Neural progenitor cell (in vitro differentiated cells): Measurements from ENCODE around the gene TP63. TPM values are rescaled to one million over a fixed set of nuclear protein-coding genes. Genes with fewer than 3 reads are reported as not detected.

Experiments used
- DNase-seq: peaks from one replicate; pipeline ENCODE4 v3.0.0-alpha.2; 2016; ENCODE audit warnings: low spot score
- H2AFZ ChIP-seq: fragments of 200-600 bp; sonication (generic); replicated peaks from 2 replicates; pipeline ENCODE4 v1.6.1; 2016; ENCODE audit warnings: antibody characterized with exemption
- H3F3A ChIP-seq: fragments of 200-600 bp; sonication (generic); 2 replicates; pipeline ENCODE4 v1.6.1; 2016; ENCODE audit warnings: antibody characterized with exemption, low read depth
- H3K27ac ChIP-seq: fragments of 200-600 bp; sonication (generic); 2 replicates; pipeline ENCODE4 v1.5.1; 2016; ENCODE audit warnings: mild to moderate bottlenecking
- H3K27me3 ChIP-seq: fragments of 200-600 bp; sonication (generic); 2 replicates; pipeline ENCODE4 v1.6.1; 2016; ENCODE audit warnings: mild to moderate bottlenecking, moderate library complexity
- H3K36me3 ChIP-seq: fragments of 200-600 bp; sonication (generic); 2 replicates; pipeline ENCODE4 v1.5.1; 2016
- H3K4me1 ChIP-seq: fragments of 200-600 bp; sonication (generic); 2 replicates; pipeline ENCODE4 v1.6.1; 2016; ENCODE audit warnings: mixed run types
- H3K4me2 ChIP-seq: fragments of 200-600 bp; sonication (generic); 2 replicates; pipeline ENCODE4 v1.6.1; 2016
- H3K4me3 ChIP-seq: fragments of 200-600 bp; sonication (generic); 2 replicates; pipeline ENCODE4 v1.5.1; 2016
- H3K79me2 ChIP-seq: fragments of 200-600 bp; sonication (generic); 2 replicates; pipeline ENCODE4 v1.6.1; 2016; ENCODE audit warnings: low read depth
- H3K9ac ChIP-seq: fragments of 200-600 bp; sonication (generic); 2 replicates; pipeline ENCODE4 v1.6.1; 2016
- H3K9me3 ChIP-seq: fragments of 200-600 bp; sonication (generic); 2 replicates; pipeline ENCODE4 v1.5.1; 2016; ENCODE audit warnings: low read depth
- H4K20me1 ChIP-seq: fragments of 200-600 bp; sonication (generic); 2 replicates; pipeline ENCODE4 v1.6.1; 2016; ENCODE audit warnings: low read depth
- H3K27ac Mint-ChIP-seq: 3 replicates; pipeline ENCODE4 v1.8.0; 2021; ENCODE audit warnings: mixed read lengths
- H3K27me3 Mint-ChIP-seq: 2 replicates; pipeline ENCODE4 v1.8.0; 2022; ENCODE audit warnings: low read depth, mild to moderate bottlenecking, inconsistent platforms, moderate library complexity, mixed read lengths; ENCODE audit not compliant: insufficient read depth
- H3K36me3 Mint-ChIP-seq: 3 replicates; pipeline ENCODE4 v1.8.0; 2021; ENCODE audit warnings: mixed read lengths
- H3K4me1 Mint-ChIP-seq: 3 replicates; pipeline ENCODE4 v1.8.0; 2021; ENCODE audit warnings: mixed read lengths
- H3K4me3 Mint-ChIP-seq: 3 replicates; pipeline ENCODE4 v1.8.0; 2021; ENCODE audit warnings: mild to moderate bottlenecking, moderate library complexity, mixed read lengths
- H3K9me3 Mint-ChIP-seq: 3 replicates; pipeline ENCODE4 v1.8.0; 2020; ENCODE audit warnings: mixed read lengths
- EZH2 ChIP-seq: fragments of 200-600 bp; sonication (generic); IDR thresholded peaks from 2 replicates; pipeline ENCODE4 v1.6.1; 2017; ENCODE audit warnings: antibody characterized with exemption, mild to moderate bottlenecking, moderate library complexity
- EZH2phosphoT487 ChIP-seq: fragments of 200-600 bp; sonication (generic); IDR thresholded peaks from 2 replicates; pipeline ENCODE4 v1.6.1; 2017; ENCODE audit warnings: antibody characterized with exemption
- total RNA-seq: library from RNA; depleted of rRNA; stranded (reverse); fragments of >200 nt; gene quantifications from 2 replicates; pipeline ENCODE4 v1.2.3, GENCODE V29; 2015; ENCODE audit warnings: low replicate concordance
- TF ChIP-seq, protein P1 (sequence below): fragments of 200-600 bp; sonication (generic); IDR thresholded peaks from 2 replicates; pipeline ENCODE4 v1.5.1; 2017; ENCODE audit warnings: antibody characterized with exemption, mild to moderate bottlenecking

Gene TP63
- total RNA-seq, 1 donor from 2014 or later = 0.62 TPM

DNA sequence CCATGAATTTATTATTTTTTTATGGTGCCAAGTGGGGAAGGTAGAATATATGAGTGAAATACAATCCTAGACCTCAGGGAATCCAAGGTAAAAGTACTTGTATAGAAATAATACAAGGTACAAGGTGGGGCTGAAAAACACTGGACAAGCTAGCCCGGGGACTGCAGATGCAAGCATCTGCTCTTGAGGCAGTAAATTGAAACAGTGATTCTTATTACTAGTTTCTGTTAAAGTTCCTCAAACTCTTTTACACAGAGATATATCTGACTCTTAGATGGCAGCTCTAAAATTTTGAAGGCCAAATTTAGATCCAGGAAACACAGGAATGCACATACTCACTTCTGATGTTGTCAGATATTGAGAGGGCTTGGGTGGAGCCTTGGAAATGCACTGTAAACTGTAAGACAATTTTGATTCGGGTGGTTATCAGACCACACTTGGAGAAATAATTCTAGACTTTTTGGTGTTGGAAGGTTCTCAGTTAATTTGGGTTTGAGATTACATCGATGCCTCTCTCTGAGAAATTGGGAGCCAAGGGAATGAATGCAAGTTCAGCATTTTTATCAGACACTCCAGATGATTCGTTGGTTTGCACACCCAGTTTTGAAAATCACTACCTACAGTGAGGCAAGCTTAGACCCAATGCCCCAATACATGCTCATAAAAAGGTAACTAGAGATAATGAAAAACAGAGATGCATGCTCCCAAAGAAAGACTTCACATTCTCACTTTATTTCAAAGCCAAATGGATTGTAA lies 7.3 kb downstream of the TP63 start:
- H3F3A ChIP-seq = peaks cover 10% of the 10 kb centered on the region
- no peak for DNase-seq
- no peaks in the 10 kb centered on the region for H3K36me3 ChIP-seq
- no peaks in the 10 kb centered on the region for H4K20me1 ChIP-seq
- no peak overlapping the region for H2AFZ ChIP-seq
- H3K4me2 ChIP-seq = no peak overlapping the region
- peaks cover 16% of the 10 kb centered on the region for H3K4me1 ChIP-seq
- no peaks in the 10 kb centered on the region for H3K9me3 ChIP-seq
- Mint-ChIP-seq H3K27ac (no peak overlapping the region), H3K36me3 (no peaks in the 10 kb centered on the region), H3K9me3 (no peaks in the 10 kb centered on the region), H3K27me3 (peaks cover 2% of the 10 kb centered on the region), H3K4me3 (no peak overlapping the region), H3K4me1 (no peaks in the 10 kb centered on the region)
- H3K79me2 ChIP-seq = no peaks in the 10 kb centered on the region
- TF ChIP-seq, protein P1, sequence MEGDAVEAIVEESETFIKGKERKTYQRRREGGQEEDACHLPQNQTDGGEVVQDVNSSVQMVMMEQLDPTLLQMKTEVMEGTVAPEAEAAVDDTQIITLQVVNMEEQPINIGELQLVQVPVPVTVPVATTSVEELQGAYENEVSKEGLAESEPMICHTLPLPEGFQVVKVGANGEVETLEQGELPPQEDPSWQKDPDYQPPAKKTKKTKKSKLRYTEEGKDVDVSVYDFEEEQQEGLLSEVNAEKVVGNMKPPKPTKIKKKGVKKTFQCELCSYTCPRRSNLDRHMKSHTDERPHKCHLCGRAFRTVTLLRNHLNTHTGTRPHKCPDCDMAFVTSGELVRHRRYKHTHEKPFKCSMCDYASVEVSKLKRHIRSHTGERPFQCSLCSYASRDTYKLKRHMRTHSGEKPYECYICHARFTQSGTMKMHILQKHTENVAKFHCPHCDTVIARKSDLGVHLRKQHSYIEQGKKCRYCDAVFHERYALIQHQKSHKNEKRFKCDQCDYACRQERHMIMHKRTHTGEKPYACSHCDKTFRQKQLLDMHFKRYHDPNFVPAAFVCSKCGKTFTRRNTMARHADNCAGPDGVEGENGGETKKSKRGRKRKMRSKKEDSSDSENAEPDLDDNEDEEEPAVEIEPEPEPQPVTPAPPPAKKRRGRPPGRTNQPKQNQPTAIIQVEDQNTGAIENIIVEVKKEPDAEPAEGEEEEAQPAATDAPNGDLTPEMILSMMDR = no peak
- no peak for TF ChIP-seq EZH2
- no peak for TF ChIP-seq EZH2phosphoT487
- no peak overlapping the region for H3K27ac ChIP-seq
- H3K27me3 ChIP-seq = no peaks in the 10 kb centered on the region
- no peak overlapping the region for H3K9ac ChIP-seq
- H3K4me3 ChIP-seq = no peak overlapping the region

DNA sequence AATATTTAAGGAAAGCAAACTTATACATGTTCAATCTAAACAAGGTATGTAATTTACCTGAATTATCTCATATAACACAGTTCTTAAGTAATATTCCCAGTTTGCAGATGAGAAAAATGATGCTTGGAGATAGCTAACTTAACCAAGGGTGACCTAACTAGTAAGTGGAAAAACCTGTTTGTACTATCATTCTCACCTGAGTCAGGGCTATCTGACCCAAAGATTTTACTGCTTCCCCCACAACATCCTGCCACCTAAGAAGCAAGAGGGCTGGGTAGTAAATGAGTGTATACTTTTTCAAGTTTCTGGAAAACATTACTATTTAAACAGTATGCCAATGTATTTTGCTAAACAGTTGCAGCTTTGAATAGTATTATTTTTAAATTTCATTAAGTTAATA lies 10.6 kb downstream of the TP63 start:
- H4K20me1 ChIP-seq = no peaks in the 10 kb centered on the region
- no peaks in the 10 kb centered on the region for H3K79me2 ChIP-seq
- no peak overlapping the region for H3K4me3 Mint-ChIP-seq
- no peak overlapping the region for H3K4me2 ChIP-seq
- H3K27me3 ChIP-seq = no peaks in the 10 kb centered on the region
- no peaks in the 10 kb centered on the region for H3K9me3 ChIP-seq
- no peak for DNase-seq
- H3K4me3 ChIP-seq = no peak overlapping the region
- no peaks in the 10 kb centered on the region for H3K36me3 Mint-ChIP-seq
- TF ChIP-seq EZH2 (no peak), EZH2phosphoT487 (no peak)
- TF ChIP-seq, protein P1 = no peak
- no peaks in the 10 kb centered on the region for H3K4me1 ChIP-seq
- no peaks in the 10 kb centered on the region for H3K4me1 Mint-ChIP-seq
- H3F3A ChIP-seq = no peaks in the 10 kb centered on the region
- no peak overlapping the region for H2AFZ ChIP-seq
- no peak overlapping the region for H3K27ac Mint-ChIP-seq
- no peaks in the 10 kb centered on the region for H3K27me3 Mint-ChIP-seq
- no peak overlapping the region for H3K27ac ChIP-seq
- no peak overlapping the region for H3K9ac ChIP-seq
- H3K9me3 Mint-ChIP-seq = no peaks in the 10 kb centered on the region
- no peaks in the 10 kb centered on the region for H3K36me3 ChIP-seq

DNA sequence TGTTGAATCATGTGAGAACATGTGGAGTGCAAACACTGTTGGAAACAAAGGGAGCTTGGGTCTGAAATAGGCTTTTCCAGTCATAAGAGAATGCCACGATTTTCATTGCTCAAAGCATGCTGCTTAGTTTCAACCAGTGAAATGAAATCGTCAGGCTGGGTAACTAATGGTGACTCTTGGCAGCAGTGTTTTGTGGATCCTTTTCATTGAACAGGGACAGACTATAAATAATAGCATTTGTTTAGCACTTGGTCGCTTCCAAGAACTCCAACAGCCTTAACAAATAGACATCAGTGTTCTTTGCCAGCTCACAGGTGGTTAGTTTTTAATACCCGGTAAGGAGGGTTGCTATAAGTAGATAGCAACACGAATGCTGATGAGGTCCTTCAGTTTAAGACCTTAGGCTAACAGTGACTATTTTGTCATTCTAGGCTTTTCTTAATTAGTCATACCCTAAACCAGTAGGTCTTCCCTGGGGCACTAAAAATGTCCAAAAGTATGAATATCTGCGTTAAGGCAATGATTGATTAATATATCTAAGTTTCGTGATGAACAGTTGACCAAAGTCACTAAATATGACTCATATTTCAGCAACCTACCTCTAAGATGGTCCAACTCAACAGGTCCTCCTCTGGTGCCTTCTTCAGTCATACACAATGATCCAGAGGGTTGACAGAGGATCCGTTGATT lies 15.8 kb downstream of the TP63 start:
- Histone ChIP-seq H3K4me3 (no peak overlapping the region), H3K4me1 (no peaks in the 10 kb centered on the region), H3F3A (no peaks in the 10 kb centered on the region), H3K36me3 (no peaks in the 10 kb centered on the region), H3K79me2 (no peaks in the 10 kb centered on the region), H4K20me1 (no peaks in the 10 kb centered on the region), H3K27ac (no peak overlapping the region), H3K9ac (no peak overlapping the region), H3K9me3 (no peaks in the 10 kb centered on the region), H3K27me3 (no peaks in the 10 kb centered on the region), H2AFZ (no peak overlapping the region), H3K4me2 (no peak overlapping the region)
- no peak overlapping the region for H3K27ac Mint-ChIP-seq
- no peak for DNase-seq
- no peaks in the 10 kb centered on the region for H3K36me3 Mint-ChIP-seq
- no peaks in the 10 kb centered on the region for H3K9me3 Mint-ChIP-seq
- H3K4me3 Mint-ChIP-seq = no peak overlapping the region
- TF ChIP-seq, protein P1 = no peak
- TF ChIP-seq EZH2phosphoT487 (no peak), EZH2 (no peak)
- H3K27me3 Mint-ChIP-seq = peaks cover 4% of the 10 kb centered on the region
- H3K4me1 Mint-ChIP-seq = no peaks in the 10 kb centered on the region
